ENCODE data around the gene EIF5A.

EIF5A gene

DNA sequence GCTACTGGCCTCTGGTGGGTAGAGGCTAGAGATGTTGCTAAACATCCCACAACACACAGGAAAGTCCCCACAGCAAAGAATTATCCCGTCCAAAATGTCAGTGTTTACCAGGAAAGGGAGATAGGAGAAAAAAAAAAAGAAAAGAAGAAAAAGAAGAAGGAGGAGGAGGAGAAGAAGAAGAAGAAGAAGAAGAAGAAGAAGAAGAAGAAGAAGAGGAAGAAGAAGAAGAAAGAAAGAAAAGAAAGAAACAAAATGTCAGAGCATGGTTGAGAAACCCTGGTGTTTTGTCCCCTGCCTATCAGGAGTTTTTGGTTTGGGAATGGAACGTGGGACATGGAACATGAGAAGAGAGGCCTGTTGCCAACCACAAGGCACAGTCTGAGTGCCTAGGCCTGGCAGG is 50.0 kb downstream of the EIF5A start:
- DNase-seq, result no peak

DNA sequence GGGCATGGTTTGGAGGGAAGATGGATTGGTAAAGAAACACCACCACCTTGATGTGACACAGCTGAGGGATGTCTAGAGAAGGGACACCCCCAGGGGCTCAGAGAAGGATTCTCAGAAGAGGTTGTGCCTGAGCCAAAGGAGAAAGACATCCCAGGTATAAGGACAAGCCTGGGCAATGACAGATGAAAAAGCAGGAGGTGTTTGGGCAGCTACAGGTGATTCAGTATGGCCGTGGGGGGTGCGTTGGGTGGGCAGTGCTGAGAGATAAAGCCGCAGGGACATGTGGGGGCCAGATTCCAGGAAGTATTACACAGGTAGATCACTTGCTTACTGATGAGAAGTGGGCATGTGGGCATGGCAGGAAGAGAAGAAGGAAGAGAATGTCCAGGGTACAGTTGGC is 54.5 kb downstream of the EIF5A start:
- no peak for DNase-seq

Measured in SHP77 (cell line).